GM19043 (cell line): Measurements from ENCODE around the gene RLN3.
"Not testable (repeated sequence)": the region's sequence is repeated elsewhere in the genome, so short reads cannot be mapped to it uniquely, and the experiment has no call there.

ENCODE experiments used
- ATAC-seq: cut with Tn5 transposase; IDR thresholded peaks from one replicate; pipeline ENCODE4 v1.9.1; 2021; ENCODE audit warnings: low read depth; ENCODE audit not compliant: unreplicated experiment

RLN3 gene

DNA sequence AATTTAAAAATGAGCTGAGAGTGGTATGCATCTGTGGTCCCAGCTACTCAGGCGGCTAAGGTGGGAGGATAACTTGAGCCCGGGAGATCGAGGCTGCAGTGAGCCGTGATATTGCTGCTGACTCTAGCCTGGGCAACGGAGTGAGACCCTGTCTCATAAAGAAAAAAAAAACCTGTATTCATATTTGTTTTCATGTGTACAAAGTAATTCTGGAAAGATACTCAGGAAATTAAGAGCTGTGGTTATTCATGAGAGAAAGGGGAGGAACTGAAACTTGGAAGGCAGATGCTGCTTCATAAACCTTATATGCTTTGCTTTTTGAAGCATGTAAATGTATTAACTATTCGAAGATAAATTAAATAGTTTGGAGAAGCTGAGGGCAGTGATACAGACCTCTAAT lies 8.8 kb upstream of the RLN3 start:
- ATAC-seq, result no peak

DNA sequence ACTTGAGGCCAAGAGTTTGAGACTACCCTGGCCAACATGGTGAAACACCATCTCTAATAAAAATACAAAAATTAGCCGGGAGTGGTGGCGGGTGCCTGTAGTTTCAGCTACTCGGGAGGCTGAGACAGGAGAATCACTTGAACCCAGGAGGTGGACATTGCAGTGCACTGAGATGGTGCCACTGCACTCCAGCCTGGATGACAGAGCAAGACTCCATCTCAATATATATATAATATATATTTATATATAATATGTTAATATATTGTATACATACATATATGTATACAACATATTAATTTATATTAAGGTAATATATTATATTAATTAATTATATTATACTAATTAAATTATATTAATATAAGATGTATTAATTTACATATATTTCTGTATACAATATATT lies 8.2 kb upstream of the RLN3 start:
- ATAC-seq, result not testable (repeated sequence)

DNA sequence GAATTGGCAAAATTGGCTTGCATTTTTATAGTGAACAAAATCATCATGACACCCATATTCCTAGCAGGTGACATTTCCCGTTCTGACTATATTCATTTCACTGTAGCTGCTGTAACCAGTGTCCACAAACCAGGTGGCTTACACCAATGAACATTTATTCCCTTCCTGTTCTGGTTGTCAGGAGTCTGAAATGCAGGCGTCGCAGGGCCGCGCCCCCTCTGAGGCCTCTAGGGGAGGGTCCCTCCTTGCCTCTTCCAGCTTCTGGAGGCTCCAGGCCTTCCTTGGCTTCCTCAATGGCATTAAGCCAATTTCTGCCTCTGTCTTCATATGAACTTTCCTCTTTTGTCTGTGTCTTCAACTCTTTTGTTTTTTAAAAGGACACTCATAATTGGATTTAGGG lies 6.5 kb upstream of the RLN3 start:
- ATAC-seq, result no peak

DNA sequence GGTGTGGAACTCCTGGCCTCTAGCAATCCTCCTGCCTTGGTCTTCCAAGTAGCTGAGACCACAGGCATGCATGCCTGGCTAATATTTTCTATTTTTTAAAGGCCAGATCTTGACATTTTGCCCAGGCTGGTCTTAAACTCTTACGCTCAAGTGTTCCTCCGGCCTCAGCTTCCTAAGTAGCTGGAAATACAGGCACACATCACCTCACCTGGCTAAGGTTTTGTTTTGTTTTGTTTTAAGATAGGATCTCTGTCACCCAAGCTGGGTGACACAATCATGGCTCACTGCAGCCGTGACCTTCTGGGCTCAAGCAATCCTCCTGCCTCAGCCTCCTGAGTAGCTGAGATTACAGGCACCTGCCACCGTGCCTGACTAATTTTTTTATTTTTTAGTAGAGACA lies 5.5 kb upstream of the RLN3 start:
- no peak for ATAC-seq

DNA sequence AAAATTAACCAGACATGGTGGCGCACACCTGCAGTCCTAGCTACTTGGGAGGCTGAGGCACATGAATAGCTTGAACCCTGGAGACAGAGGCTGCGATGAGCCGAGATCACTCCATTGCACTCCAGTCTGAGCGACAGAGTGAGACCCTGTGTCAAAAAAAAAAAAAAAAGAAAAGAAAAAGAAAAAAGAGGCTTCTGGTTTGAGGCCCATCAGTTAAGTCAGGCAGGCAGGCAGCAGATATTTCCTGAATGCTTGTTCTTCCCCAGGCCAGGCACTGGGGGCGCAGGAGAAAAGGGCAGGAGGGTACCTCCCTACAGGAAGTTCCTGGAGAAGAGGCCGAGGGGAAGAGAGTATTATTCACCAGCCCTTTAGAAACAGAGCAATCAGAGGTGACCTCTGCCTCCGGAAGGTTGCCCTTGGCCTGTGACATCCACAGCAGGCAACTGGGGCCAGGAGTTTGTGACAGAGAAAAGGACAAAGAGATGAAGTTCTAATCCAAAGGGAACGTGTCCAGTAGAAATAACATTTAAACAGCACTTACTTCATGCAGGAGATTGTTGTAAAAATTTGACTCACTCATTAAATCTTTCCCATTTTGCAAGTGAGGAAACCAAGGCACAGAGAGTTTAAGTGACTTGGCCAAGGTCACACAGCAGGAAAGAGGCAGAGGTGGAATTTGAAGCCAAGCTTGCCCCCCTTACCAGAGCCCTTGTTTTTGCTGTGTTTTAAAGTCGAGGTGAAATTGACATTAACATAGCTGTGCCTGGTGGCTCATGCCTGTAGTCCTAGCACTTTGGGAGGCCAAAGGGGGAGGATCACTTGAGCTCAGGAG lies 4.3 kb upstream of the RLN3 start:
- no peak for ATAC-seq

DNA sequence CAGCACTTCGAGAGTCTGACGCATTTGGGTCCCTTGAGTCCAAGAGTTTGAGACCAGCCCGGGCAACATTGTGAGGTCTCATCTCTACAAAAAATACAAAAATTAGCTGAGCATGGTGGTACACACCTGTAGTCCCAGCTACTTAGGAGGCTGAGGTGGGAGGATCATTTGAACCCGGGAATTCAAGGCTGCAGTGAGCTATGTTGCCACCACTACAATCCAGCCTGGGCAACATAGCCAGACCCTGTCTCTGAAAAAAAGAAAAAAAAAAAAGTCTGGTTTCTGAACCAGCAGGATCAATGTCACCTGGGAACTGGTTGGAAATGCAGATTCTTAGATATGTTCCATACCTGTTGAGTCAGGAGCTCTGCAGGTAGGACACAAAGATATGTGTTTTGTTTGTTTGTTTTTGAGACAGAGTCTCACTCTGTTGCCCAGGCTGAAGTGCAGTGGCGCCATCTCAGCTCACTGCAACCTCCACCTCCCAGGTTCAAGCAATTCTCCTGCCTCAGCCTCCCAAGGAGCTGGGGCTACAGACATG lies 1.2 kb upstream of the RLN3 start:
- ATAC-seq, result not testable (repeated sequence)

DNA sequence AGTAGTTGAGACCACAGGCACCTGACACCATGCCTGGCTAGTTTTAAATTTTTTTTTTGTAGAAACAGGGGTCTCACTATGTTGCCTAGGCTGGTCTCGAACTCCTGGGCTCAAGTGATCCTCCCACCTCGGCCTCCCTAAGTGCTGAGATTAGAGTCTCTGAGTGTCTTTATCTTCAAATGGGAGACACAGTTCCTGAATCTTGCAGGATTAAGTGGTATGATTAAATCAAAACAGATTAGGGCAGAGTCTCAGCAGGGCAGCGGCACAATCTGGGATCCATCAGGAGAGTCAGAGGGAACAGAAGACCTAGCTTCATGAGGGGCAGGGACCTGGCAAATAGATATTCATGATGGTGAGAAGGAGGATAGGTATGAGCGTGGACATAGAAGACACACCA lies 953 bp downstream of the RLN3 start:
- no peak for ATAC-seq

DNA sequence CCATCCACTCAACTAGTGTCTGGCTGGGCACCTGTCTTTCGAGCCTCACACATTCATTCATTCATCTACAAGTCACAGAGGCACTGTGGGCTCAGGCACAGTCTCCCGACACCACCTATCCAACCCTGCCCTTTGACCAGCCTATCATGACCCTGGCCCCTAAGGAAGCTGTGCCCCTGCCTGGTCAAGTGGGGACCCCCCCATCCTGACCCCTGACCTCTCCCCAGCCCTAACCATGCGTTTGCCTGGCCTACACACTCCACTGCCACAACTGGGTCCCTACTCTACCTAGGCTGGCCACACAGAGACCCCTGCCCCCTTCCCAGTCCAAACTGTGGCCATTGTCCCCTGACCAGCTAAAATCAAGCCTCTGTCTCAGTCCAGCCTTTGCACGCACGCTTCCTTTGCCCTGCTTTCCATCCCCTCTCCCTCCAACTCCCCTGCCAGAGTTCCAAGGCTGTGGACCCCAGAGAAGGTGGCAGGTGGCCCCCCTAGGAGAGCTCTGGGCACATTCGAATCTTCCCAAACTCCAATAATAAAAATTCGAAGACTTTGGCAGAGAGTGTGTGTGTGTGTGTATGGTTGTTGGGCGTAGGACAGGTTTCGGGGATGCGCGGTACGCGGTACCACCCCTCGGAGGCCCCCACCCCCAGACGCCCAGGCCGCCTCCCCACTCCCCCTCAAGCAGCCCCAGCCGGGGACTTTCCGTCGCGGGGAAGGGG lies 3.2 kb downstream of the RLN3 start:
- no peak for ATAC-seq

DNA sequence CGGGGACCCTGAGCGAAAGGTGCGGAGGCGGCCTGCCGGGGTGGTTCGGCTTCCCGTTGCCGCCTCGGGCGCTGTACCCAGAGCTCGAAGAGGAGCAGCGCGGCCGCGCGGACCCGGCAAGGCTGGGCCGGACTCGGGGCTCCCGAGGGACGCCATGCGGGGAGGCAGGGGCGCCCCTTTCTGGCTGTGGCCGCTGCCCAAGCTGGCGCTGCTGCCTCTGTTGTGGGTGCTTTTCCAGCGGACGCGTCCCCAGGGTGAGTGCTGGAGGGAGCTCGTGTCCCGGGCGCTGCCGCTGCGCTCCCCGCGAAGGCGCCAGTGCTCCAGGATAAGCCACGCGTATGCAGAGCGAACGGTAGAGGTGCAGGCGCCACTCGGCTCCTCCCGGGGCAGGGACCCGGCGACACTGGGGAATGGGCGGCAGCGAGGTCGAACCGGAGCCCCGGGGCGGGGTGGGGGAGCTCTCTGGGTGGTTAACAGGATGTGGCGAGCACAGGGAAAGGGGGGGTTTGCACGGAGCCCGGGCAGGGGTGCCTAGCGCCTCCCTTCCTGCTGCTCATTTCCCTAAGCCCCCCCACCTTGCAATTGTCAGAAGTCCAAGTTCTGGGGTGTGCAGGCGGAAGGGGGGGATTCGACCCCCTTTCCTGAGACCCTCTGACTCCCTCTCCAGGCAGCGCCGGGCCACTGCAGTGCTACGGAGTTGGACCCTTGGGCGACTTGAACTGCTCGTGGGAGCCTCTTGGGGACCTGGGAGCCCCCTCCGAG lies 4.0 kb downstream of the RLN3 start, which contains the start of gene IL27RA:
Gene IL27RA, plus strand, starts transcription at position 44 of the 762 bp plus-strand sequence. Its CDS starts 111 bp downstream, at position 155.
- no peak for ATAC-seq

DNA sequence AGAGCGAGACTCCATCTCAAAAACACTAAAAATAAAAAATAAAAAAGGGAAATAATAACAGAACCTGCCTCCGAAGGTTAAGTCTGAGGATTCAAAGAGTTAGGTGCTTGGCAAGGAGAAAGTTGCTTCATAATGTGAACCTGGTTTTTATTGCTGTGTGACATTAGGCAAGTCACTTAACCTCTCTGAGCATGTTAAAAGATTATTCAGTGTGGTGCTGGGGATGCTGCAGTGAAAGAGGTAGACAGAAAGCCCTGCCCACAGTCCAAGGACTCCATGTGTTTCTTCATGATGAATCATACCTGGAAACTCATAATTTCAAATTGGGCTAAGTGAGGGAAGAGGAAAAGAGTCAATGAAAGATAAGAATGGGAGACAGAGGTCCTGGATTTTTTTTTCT lies 6.0 kb downstream of the RLN3 start:
- ATAC-seq, result no peak

DNA sequence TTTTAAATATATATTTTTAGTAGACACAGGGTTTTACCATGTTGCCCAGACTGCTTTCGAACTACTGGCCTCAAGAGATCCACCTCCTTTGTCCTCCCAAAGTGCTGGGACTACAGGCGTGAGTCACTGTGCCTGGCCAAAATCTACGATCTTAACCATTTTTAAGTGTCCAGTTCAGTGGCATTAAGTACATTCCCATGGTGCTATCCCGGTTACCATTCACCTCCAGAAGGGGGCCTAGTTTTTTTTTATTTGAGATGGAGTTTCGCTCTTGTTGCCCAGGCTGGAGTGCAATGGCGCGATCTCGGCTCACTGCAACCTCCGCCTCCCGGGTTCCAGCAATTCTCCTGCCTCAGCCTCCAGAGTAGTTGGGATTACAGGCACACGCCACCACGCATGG lies 7.2 kb downstream of the RLN3 start:
- ATAC-seq, result not testable (repeated sequence)

DNA sequence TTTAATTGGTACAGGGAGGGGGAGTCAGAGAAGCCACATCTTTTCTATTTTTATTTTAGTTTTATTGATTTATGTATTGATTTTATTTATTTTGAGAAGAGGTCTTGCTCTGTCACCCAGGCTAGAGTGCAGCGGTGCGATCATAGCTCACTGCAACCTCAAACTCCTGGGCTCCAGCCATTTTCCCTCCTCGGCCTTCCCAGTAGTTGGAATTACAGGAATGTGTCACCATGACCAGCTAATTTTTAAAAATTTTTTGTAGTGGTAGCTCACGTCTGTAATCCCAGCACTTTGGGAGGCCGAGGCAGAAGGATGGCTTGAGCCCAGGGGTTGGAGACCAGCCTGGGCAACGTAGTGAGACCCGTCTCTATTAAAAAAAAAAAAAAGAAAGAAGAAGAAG lies 7.8 kb downstream of the RLN3 start:
- ATAC-seq, result no peak

DNA sequence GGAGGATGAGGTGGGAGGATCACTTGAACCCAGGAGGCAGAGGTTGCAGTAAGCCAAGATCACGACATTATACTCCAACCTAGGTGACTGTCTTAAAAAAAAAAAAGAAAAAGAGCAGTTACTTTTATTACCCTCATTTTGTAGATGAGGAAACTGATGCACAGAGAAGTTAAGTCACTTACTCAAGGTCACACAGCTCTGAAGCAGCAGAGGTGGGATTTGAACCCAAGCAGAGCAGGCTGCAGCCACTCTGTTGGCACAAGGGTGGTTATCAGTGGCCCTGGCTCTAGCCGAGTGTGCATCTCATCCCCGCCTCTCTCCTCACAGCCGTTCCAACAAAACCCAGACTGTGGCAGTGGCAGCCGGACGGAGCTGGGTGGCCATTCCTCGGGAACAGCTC lies 11.2 kb downstream of the RLN3 start:
- no peak for ATAC-seq

DNA sequence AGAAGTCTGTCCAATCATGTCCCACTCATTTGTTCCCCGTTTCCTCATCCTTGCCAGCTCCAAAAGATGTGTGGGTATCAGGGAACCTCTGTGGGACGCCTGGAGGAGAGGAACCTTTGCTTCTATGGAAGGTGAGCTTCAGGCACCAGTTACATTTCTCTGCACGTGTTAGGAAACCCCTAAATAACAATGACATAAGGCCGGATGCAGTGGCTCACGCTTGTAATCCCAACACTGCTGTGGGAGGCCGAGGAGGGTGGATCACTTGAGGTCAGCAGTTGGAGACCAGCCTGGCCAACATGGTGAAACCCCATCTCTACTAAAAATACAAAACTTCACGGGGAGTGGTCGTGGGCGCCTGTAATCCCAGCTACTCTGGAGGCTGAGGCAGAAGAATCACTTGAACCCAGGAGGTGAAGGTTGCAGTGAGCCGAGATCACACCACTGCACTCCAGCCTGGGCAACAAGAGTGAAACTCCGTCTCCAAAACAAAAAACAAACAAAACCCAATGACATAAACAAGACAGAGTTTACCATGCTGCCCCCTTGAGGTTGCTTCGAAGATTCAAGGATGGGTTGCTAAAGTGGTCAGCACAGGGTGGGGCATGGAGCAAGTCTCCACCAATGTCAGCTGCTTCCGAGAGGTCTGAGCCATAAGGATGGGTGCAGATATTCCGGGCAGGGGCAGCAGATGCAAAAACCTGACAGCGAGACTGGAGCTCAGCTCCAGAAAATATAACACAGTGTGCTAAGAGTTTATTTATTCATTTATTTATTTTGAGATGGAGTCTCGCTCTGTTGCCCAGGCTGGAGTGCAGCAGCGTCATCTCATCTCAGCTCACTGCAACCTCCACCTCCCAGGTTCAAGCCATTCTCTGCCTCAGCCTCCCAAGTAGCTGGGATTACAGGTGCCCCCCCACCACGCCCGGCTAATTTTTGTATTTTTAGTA lies 15.0 kb downstream of the RLN3 start:
- ATAC-seq, result not testable (repeated sequence)

DNA sequence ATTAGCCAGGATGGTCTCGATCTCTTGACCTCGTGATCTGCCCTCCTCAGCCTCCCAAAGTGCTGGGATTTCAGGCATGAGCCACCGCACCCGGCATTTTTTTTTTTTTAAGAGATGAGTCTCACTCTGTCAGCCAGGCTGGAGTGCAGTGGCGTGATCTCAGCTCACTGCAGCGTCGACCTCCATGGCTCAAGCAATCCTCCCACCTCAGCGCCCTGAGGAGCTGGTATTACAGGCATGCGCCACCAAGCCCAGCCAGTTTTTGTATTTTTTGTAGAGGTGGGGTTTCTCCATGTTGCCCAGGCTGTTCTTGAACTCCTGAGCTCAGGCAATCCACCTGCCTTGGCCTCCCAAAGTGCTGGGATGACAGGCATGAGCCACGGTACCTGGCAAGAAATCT lies 19.9 kb downstream of the RLN3 start:
- ATAC-seq, result not testable (repeated sequence)

DNA sequence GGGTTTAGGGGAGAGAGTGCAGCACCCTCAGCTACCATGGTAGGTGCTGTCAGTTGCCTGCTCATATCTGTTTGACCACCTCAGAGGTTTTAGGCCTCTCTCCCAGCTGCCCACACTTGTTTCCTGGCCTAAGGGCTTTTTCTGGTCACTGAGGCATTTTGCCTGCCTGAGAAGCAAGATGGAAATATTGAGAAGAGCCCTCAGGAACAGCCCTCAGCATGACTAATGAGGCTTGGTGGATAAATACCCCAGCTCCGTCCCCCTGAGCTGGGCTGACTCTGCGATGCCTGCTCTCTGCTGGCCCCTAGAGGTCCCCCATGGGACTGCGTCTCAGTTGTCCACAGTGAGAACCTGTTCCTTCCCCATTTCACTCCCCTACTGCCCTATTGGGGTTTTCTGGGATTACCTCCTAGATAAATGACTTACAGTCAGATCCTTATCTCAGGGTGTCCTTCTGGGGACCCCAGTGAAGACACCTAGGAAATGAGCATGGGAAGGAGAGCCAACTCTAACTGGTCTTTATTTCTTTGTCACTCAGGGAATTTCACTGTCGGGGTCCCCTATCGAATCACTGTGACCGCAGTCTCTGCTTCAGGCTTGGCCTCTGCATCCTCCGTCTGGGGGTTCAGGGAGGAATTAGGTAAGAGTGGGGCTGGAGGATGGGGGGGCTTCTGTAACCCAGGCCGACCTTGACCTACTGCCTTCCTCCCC lies 20.6 kb downstream of the RLN3 start:
- no peak for ATAC-seq

DNA sequence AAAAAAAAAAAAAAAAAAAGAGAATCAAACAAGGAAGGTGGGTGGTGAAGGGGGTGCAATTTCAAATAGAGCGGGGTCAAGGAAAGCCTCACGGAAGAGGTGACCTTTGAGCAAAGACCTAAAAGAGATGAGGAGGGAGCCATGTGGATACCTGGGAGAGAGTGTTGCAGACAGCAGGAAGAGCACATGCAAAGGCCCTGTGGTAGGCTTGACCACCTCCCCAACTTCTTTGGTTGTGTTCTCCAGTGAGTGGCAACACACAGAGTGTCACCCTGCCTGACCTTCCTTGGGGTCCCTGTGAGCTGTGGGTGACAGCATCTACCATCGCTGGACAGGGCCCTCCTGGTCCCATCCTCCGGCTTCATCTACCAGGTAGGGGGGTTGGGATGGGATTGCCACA lies 22.6 kb downstream of the RLN3 start:
- ATAC-seq, result no peak

DNA sequence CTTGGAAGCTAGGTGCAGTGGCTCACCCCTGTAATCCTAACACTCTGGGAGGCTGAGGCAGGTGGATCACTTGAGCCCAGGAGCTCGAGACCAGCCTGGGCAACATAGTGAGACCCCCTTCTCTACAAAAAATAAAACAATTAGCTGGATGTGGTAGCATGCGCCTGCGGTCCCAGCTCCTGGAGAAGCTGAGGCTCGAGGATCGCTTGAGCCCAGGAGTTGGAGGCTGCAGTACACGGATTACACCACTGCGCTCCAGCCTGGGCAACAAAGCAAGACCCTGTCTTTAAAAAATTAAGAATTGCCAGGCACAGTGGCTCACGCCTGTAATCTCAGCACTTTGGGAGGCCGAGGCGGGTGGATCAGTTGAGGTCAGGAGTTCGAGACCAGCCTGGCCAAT lies 23.0 kb downstream of the RLN3 start:
- not testable (repeated sequence) for ATAC-seq

DNA sequence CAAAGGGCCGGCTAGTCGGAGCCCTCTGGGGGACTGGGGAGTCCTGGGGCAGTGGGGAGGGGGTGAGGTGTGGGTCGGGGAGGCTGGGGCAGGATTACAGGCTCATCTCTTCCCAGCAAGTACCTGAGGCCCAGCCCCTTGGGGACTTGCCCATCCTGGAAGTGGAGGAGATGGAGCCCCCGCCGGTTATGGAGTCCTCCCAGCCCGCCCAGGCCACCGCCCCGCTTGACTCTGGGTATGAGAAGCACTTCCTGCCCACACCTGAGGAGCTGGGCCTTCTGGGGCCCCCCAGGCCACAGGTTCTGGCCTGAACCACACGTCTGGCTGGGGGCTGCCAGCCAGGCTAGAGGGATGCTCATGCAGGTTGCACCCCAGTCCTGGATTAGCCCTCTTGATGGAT lies 24.0 kb downstream of the RLN3 start:
- no peak for ATAC-seq
